GM21528 (cell line): ENCODE results near the gene EXO1.
A peak's percentile ranks its signal among the peaks of the same experiment; 100 is the strongest.
"Not testable (repeated sequence)": the region's sequence is repeated elsewhere in the genome, so short reads cannot be mapped to it uniquely, and the experiment has no call there.

Experiments
- ATAC-seq: cut with Tn5 transposase; IDR thresholded peaks from one replicate; pipeline ENCODE4 v1.9.1; 2021; ENCODE audit warnings: mild to moderate bottlenecking, moderate library complexity; ENCODE audit not compliant: unreplicated experiment, low FRiP score

The EXO1 gene

DNA sequence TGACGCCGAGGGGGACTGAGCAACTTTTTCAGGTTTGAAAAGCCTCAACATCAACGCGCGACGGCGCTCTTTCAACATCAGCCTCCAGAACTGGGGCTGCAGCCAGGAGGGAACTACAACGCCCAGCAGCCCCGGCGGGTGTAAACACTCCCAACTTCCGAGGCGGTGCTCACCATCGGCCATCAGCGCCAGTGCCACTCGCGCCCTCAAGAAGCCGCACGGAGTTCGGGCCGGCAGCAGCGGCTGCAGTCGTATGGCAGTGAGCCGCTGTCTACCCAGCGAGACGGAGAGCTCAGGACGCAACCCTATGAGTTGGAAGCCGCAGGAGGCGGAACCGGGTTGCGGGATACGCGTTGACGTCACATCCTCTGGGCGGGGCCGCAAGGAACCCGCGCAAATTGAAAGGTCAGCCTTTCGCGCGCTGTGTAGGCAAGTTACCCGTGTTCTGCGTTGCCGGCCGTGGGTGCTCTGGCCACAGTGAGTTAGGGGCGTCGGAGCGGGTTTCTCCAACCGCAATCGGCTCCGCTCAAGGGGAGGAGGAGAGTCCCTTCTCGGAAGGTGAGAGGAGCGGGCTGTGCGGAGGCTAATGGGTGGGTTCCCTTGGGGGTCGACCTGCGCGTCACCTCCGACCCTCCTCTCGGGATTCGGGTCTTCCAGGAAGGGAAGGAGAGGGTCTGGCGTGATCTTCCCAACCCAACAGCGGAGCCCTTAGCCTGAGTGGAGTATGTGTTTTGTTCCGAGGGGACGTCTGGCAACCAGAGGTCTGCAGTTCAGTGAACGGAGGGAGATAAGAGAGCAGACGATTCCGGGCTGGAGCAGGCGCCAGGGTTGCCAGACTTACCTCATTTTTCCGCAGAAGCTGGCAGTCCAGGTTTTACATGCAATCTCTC lies at the start of gene EXO1:
EXO1 (plus strand) TSS at position 409 of the 890 bp plus-strand sequence. CDS start 2,222 bp downstream, outside the sequence.
- peak; percentile 99 for ATAC-seq

DNA sequence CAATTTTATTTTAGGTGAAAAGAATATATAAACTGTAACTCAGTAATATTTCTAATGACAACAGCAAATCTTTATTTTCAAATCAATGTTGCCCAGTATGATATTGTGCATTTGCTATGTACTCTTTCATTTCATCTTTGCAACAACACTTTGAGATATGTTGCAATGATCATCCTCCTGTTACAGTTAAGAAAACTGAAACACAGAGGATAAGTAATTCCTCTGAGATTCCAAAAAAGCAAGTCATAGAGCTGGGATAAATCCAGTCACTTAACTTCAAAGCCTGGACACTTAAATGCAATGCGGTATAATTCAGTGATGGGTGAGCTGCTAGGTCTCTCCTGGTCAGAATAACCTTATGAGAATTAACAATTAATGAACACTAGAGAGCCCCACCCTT lies 48.6 kb upstream of the EXO1 start:
- ATAC-seq = no peak

DNA sequence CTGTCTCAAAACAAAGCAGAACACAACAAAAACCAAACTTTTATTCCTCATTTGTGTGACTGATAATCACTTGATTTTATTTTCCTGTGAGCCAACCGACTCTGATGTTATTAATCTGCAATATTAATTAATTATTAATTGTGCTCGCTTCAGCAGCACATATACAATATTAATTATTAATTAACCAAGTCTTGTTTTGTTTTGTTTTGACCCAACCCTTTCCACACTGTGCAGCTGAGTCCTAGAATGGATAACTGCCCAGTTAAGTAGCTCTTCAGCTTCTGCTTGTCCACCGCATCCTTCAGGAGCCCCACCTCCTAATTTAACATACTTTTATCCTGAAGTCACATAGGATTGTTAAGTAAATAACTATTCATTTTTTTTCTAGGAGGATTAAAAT lies 47.4 kb upstream of the EXO1 start:
- no peak for ATAC-seq

DNA sequence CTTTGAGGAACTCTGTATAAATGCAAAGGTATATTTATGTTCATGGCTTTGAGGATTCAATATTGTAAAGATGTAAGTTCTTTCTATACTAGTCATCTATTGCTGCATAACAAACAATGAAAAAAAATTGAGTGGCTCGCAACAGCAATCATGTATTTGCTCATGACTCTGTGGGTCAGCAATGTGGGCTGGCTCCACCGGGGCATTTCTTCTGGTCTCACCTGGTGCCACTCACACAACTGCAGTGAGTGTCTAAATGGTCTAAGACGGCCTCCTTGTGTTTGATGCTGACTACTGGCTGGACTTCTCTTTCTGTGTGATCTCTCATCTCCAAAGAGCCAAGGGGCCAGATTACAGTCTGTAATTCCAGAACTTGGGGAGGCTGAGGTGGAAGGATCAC lies 45.1 kb upstream of the EXO1 start:
- no peak for ATAC-seq

- not testable (repeated sequence) for ATAC-seq
These were observed 43.3 kb upstream of the EXO1 start for GRCh38 chr1:241804706-241805105.

DNA sequence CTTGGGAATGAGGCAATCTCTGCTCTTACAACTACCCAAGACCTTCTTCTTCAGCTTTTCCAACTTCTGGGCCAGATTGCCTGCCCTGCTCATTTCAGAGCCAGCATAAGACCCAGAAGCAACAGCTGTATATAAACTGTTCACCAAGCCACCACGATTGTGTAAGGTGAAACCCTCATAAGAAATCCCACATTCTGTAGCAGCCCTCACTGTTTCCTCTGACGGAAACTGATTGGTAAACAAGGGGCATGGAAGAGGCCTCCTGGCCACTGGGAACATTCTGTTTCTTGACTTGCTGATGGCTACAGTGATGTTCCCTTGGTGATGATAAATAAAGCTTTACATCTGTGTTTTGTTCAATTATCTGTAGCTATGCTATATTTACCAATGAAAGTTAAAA lies 39.7 kb upstream of the EXO1 start:
- ATAC-seq = no peak

GRCh38 chr1:241810769-241811405 lies 37.1 kb upstream of the EXO1 start:
- peak; percentile 65 for ATAC-seq

GRCh38 chr1:241813768-241814320 lies 34.2 kb upstream of the EXO1 start:
- no peak for ATAC-seq

- no peak for ATAC-seq
These were observed 32.0 kb upstream of the EXO1 start for GRCh38 chr1:241816008-241816407.

GRCh38 chr1:241817331-241817792 lies 30.6 kb upstream of the EXO1 start:
- no peak for ATAC-seq

- ATAC-seq = no peak
These were observed 29.9 kb upstream of the EXO1 start for GRCh38 chr1:241817956-241818612.

- ATAC-seq = no peak
These were observed 28.6 kb upstream of the EXO1 start for GRCh38 chr1:241819340-241819866.

- ATAC-seq = no peak
These were observed 26.6 kb upstream of the EXO1 start for GRCh38 chr1:241821363-241821762.

DNA sequence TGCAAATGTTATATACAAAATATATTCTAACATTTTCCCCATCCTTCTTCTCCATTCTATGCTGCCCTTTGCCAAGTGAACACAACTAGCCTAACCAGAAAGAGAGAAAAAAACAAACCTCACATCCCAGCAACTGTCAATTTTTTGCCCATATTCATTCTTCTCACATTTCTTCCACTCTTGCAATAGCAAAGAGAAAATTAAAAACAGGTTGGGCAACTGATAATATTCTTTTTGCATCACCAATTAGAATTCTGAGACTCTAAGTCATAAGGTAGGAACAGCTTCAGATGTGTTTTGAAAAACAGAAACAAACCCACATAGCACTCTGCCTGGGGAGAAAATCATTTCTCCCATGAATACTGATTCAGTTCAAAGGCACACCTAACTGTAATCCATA lies 25.2 kb upstream of the EXO1 start:
- no peak for ATAC-seq

GRCh38 chr1:241823925-241824324 lies 24.1 kb upstream of the EXO1 start:
- no peak for ATAC-seq

GRCh38 chr1:241825581-241825980 lies 22.4 kb upstream of the EXO1 start:
- no peak for ATAC-seq

- ATAC-seq = not testable (repeated sequence)
These were observed 21.4 kb upstream of the EXO1 start for GRCh38 chr1:241826613-241827012.

DNA sequence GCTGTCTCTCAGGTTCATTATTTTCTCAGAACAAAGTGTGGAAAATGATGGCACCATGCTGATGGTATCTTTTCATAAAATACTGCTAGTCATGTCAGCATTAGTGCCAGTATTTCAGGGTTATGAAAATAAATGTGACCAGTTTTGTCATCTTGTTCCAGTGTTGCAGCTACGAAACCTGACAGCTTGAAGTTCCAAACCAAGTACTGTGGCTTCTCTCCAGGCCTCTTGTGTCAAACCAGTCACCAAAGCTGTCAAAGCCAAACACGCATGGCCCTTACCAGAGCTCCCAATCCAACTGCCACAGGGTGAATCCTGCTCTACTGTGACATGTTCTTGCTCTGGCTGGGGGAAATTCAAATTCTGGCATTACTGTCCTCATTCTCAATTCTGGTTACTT lies 20.7 kb upstream of the EXO1 start:
- no peak for ATAC-seq

DNA sequence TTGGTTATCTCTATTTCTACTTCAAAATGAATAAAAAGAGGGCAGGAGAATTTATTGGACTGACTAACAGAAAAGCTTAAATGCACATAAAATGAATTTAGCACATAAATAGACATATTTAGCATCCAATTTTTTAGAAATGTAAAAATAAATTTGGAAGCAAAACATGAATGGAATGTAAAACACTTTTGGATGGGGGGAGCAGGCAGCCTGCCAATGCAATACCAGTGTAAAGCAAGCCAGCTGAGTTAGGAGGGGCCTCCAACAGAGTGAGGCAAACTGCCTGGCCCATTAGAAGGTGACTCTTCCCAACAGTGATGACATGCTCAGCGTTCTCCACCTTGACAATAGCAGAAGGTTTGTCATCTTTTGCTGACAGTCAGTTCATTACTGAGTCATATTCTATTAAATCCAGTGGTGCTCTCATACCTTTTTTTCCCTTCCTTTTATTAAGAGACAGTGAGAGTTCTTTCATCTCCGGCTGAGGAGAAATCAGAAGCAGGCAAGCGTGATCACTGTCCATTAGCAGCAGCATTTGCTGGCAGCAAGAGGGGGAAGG lies 19.5 kb upstream of the EXO1 start:
- no peak for ATAC-seq

DNA sequence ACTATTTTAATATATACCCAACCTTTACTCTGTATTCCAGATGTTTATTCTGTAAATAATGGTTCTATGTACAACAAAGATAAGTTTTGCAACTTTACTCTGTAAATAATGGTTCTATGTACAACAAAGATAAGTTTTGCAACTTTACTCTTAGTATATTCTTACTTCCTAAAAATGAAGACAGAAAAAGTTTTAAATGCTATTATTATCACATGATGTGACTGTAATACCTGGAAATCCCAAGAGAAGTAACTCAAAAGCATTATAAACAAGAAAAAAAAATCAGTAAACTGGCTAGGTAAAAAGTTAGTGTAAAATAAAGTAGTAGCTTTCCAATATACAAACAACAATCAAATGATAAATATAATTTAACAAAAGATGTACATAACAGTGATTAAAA lies 18.5 kb upstream of the EXO1 start:
- ATAC-seq = no peak
